ENCODE measurements around the gene STK10. TPM values are rescaled to one million over a fixed set of nuclear protein-coding genes. Genes with fewer than 3 reads are reported as not detected.

The STK10 gene
- total RNA-seq, 1 donor from 2014 or later, result 12.6 TPM

DNA sequence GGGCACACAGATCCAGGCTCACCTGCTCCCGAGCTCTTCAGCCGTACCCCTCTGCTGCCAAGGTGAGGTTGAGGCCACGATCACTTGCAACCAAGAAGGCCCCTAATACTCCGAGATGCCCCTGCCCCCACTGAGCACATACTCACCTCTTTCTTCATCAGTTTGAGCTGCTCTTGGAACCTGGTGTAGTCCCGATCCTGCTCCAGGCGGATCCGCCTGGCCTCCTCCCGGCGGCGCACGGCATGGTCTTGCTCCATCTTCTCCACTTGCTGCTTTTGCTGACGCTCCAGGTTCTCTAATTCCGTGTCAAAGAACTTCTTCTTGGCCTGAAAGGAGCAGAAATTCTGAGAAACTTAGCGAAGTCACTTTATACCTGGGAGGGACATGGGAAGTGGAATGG, 105.8 kb downstream of the STK10 start:
- no peak for DNase-seq (ENCODE audit: low read depth)

DNA sequence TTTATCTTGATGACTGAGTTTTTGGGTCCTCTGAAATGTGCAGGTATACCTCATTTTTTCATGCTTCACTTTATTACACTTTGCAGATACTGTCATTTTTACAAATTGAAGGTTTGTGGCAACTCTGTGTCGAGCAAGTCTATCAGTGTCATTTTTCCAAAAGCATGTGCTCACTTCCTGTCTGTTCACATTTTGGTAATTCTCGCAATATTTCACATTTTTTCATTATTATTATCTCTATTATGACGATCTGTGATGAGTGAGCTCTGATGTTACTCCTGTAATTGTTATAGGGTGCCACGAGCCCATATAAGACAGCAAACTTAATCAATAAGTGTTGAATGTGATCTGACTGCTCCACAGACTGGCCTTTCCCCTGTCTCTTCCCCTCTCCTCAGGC, 108.1 kb downstream of the STK10 start:
- no peaks in the 10 kb centered on the region for H3K27me3 ChIP-seq (ENCODE audit: control insufficient read depth, insufficient read depth, low read length)
- H3K36me3 ChIP-seq (ENCODE audit: control insufficient read depth, insufficient read depth, low read length), result peaks cover 12% of the 10 kb centered on the region
- FAIRE-seq, result no peak
- TF ChIP-seq, protein P1, sequence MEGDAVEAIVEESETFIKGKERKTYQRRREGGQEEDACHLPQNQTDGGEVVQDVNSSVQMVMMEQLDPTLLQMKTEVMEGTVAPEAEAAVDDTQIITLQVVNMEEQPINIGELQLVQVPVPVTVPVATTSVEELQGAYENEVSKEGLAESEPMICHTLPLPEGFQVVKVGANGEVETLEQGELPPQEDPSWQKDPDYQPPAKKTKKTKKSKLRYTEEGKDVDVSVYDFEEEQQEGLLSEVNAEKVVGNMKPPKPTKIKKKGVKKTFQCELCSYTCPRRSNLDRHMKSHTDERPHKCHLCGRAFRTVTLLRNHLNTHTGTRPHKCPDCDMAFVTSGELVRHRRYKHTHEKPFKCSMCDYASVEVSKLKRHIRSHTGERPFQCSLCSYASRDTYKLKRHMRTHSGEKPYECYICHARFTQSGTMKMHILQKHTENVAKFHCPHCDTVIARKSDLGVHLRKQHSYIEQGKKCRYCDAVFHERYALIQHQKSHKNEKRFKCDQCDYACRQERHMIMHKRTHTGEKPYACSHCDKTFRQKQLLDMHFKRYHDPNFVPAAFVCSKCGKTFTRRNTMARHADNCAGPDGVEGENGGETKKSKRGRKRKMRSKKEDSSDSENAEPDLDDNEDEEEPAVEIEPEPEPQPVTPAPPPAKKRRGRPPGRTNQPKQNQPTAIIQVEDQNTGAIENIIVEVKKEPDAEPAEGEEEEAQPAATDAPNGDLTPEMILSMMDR (IDR thresholded peaks at IDR 0.05; ENCODE audit: insufficient read depth, low read length, severe bottlenecking), result no peak
- no peak for DNase-seq (ENCODE audit: low read depth)
- no peak overlapping the region for H3K4me3 ChIP-seq (ENCODE audit: low read depth, low read length)

More for the DNA sequence above, 105.8 kb downstream of the STK10 start:
- Histone ChIP-seq H3K4me3 (ENCODE audit: low read depth, low read length) (no peak overlapping the region), H3K27me3 (ENCODE audit: control insufficient read depth, insufficient read depth, low read length) (no peaks in the 10 kb centered on the region), H3K36me3 (ENCODE audit: control insufficient read depth, insufficient read depth, low read length) (peaks cover 12% of the 10 kb centered on the region)
- no peak for FAIRE-seq
- TF ChIP-seq, protein P1 (IDR thresholded peaks at IDR 0.05; ENCODE audit: insufficient read depth, low read length, severe bottlenecking), result no peak

DNA sequence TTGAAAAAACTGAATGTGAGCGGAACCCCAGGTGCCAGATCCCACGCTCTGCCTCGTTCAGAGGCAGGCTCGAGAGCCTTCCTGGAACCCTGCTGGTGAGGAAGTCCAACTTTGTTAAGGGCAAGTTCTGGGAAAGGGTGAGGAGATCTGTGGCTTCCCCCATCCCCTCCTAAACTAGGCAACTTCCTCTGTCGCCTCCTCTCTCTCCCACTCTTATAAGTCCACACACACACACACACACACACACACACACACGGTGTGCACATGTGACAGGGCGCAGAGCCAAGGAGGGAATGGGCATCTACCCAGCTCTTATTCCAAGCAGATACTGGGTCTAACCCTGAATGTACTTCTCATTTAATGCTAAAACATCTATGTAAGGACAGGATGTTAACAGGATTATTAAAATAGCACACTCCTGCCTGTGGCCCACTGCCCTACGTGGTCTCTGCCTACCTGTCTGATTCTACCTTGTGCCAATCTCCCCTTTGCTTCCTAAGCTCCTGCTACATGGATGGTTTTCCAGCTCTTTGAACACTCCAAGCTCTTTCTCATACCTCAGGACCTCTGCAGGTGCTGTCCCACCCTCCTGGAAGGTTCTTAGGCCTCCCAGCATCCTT, 109.2 kb downstream of the STK10 start:
- Histone ChIP-seq H3K36me3 (ENCODE audit: control insufficient read depth, insufficient read depth, low read length) (peaks cover 12% of the 10 kb centered on the region), H3K4me3 (ENCODE audit: low read depth, low read length) (no peak overlapping the region), H3K27me3 (ENCODE audit: control insufficient read depth, insufficient read depth, low read length) (no peaks in the 10 kb centered on the region)
- FAIRE-seq (peak; percentile 77), DNase-seq (ENCODE audit: low read depth) (no peak)
- TF ChIP-seq, protein P1 (IDR thresholded peaks at IDR 0.05; ENCODE audit: insufficient read depth, low read length, severe bottlenecking), result no peak

DNA sequence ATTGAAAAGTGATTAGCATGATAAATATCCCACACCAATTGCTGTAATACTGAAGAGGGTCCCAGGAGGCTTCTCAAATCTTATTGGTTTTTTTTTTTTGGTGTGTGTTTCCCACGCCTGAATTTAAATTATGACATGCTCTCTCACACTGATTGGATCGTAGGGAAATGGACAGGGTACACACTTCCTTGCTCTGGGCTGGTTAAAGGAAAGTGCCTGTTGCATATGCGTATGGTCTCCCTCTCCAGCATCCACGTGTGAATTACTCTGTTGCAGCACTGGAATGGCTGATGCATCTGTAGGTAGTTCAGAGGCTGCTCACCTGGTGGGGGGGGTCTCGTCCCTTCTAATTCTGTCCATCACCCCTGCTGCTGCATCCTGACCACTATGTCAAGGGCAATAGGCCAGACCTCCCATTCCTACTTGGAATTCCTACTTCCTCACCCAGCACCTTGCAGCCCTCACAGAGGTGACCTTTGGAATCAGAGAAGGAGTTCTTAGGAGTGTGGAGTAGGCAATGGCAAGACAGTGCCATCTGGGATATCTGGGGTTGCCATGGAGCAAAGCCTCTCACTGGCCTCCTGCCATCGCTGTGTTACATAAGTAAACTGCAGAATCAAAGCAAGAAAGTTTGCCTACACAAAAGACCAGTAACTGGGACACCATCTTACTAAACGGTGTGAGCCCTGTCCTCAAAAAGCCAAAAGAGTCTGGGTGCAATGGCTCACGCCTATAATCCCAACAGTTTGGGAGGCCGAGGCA, 110.2 kb downstream of the STK10 start:
- no peak overlapping the region for H3K4me3 ChIP-seq (ENCODE audit: low read depth, low read length)
- FAIRE-seq, result peak; percentile 75
- H3K36me3 ChIP-seq (ENCODE audit: control insufficient read depth, insufficient read depth, low read length), result peaks cover 12% of the 10 kb centered on the region
- DNase-seq (ENCODE audit: low read depth), result no peak
- TF ChIP-seq, protein P1 (IDR thresholded peaks at IDR 0.05; ENCODE audit: insufficient read depth, low read length, severe bottlenecking), result no peak
- no peaks in the 10 kb centered on the region for H3K27me3 ChIP-seq (ENCODE audit: control insufficient read depth, insufficient read depth, low read length)

DNA sequence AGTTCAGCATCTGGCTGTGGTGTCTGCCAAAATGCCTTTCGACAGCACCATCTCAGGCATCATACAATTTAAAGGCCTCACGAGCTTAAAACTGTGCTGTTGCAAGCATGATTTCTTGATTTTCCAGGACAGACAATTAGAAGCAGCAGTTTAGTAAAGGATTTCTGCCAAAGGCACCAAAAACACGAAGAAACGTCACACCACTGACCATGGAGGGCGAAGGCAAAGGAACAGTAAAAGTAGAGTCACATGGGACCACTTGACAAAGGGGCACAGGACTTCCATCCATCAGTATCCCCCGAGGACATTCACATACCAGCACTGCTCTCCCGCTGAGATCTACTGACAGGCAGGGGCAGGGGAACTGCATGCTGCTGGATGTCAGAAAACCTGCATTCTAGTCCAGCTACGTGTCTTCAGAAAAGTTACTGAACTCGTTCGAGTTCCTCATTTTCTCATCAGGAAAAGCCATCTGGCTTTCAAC, 111.2 kb downstream of the STK10 start:
- no peaks in the 10 kb centered on the region for H3K27me3 ChIP-seq (ENCODE audit: control insufficient read depth, insufficient read depth, low read length)
- H3K4me3 ChIP-seq (ENCODE audit: low read depth, low read length), result no peak overlapping the region
- TF ChIP-seq, protein P1 (IDR thresholded peaks at IDR 0.05; ENCODE audit: insufficient read depth, low read length, severe bottlenecking), result no peak
- FAIRE-seq (peak; percentile 66), DNase-seq (ENCODE audit: low read depth) (no peak)
- H3K36me3 ChIP-seq (ENCODE audit: control insufficient read depth, insufficient read depth, low read length), result peaks cover 6% of the 10 kb centered on the region
